Endothelial cell (in vitro differentiated cells): ENCODE results near the gene TMEM185A. TPM values are rescaled to one million over a fixed set of nuclear protein-coding genes. Genes with fewer than 3 reads are reported as not detected.

ENCODE experiments used
- DNase-seq: peaks from one replicate; pipeline ENCODE4 v3.0.0; 2021; ENCODE audit warnings: low spot score
- H3K27ac Mint-ChIP-seq: one replicate; pipeline ENCODE4 v1.8.0; 2021; ENCODE audit warnings: mixed read lengths, inconsistent platforms; ENCODE audit not compliant: unreplicated experiment
- H3K27me3 Mint-ChIP-seq: one replicate; pipeline ENCODE4 v1.8.0; 2021; ENCODE audit warnings: mild to moderate bottlenecking, moderate library complexity, mixed read lengths, inconsistent platforms; ENCODE audit not compliant: unreplicated experiment
- H3K36me3 Mint-ChIP-seq: one replicate; pipeline ENCODE4 v1.8.0; 2021; ENCODE audit warnings: mild to moderate bottlenecking, low read depth, mixed read lengths, inconsistent platforms; ENCODE audit not compliant: unreplicated experiment
- H3K4me1 Mint-ChIP-seq: one replicate; pipeline ENCODE4 v1.8.0; 2021; ENCODE audit warnings: mild to moderate bottlenecking, mixed read lengths, inconsistent platforms; ENCODE audit not compliant: unreplicated experiment
- H3K4me3 Mint-ChIP-seq: one replicate; pipeline ENCODE4 v1.8.0; 2021; ENCODE audit warnings: mild to moderate bottlenecking, mixed read lengths, inconsistent platforms; ENCODE audit not compliant: unreplicated experiment
- H3K9me3 Mint-ChIP-seq: one replicate; pipeline ENCODE4 v1.8.0; 2021; ENCODE audit warnings: mixed read lengths, inconsistent platforms; ENCODE audit not compliant: unreplicated experiment
- total RNA-seq: library from RNA; stranded (reverse); fragmentation: NEBNext Ultra II Directional; extraction: Animal tissue kit (Norgen Biotek cat#: 25700); gene quantifications from one replicate; pipeline ENCODE4 v1.2.1, GENCODE V29; 2021; ENCODE audit not compliant: unreplicated experiment
- TF ChIP-seq, protein P1 (sequence below): fragments of 200-600 bp; sonication (generic); IDR thresholded peaks from one replicate; pipeline ENCODE4 v1.5.0; 2021; ENCODE audit warnings: antibody characterized with exemption; ENCODE audit not compliant: unreplicated experiment

TMEM185A gene
- total RNA-seq, 1 donor from 2014 or later: 98.7 TPM

DNA sequence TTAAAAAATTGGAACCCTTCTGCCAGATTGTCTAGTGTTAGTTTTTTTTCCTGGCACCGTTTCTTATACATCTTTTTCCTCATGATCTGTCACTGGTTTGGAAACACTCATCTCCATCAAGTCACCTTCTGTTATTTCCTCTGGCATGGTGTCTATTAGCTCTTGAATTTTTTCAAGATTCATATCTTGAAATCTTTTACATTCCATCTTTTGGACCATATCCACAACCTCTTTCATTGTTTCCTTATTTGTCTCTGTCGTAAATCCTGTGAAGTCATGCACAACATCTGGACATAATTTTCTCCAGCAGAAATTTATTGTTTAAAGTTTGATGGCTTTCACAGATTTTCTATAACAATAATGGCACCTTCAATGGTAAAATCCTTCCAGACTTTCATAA is 10.2 kb upstream of the TMEM185A start:
- Mint-ChIP-seq H3K9me3 (no peaks in the 10 kb centered on the region), H3K4me1 (no peaks in the 10 kb centered on the region), H3K27ac (no peak overlapping the region), H3K27me3 (no peaks in the 10 kb centered on the region), H3K4me3 (no peak overlapping the region), H3K36me3 (no peaks in the 10 kb centered on the region)
- TF ChIP-seq, protein P1, sequence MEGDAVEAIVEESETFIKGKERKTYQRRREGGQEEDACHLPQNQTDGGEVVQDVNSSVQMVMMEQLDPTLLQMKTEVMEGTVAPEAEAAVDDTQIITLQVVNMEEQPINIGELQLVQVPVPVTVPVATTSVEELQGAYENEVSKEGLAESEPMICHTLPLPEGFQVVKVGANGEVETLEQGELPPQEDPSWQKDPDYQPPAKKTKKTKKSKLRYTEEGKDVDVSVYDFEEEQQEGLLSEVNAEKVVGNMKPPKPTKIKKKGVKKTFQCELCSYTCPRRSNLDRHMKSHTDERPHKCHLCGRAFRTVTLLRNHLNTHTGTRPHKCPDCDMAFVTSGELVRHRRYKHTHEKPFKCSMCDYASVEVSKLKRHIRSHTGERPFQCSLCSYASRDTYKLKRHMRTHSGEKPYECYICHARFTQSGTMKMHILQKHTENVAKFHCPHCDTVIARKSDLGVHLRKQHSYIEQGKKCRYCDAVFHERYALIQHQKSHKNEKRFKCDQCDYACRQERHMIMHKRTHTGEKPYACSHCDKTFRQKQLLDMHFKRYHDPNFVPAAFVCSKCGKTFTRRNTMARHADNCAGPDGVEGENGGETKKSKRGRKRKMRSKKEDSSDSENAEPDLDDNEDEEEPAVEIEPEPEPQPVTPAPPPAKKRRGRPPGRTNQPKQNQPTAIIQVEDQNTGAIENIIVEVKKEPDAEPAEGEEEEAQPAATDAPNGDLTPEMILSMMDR: no peak
- DNase-seq: no peak

DNA sequence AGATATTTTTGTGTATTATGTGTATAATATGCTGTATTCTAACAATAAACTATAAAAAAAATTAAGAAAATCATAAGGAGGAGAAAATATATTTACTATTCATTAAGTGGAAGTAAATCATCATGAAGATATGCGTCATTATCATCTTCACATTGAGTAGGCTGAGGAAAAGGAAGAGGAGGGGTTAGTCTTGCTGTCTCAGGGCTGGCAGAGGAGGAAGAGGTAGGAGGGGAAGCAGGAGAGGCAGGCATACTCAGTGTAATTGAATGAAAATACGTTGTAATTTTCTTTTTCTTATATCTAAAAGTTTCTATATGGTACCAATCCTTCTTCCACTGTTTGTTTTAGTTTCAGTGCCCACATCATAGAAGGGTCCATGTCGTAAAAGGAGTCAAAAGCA is 9.8 kb upstream of the TMEM185A start:
- TF ChIP-seq, protein P1: no peak
- Mint-ChIP-seq H3K9me3 (no peaks in the 10 kb centered on the region), H3K4me3 (no peak overlapping the region), H3K36me3 (no peaks in the 10 kb centered on the region), H3K27ac (no peak overlapping the region), H3K27me3 (peaks cover 1% of the 10 kb centered on the region), H3K4me1 (no peaks in the 10 kb centered on the region)
- DNase-seq: no peak

DNA sequence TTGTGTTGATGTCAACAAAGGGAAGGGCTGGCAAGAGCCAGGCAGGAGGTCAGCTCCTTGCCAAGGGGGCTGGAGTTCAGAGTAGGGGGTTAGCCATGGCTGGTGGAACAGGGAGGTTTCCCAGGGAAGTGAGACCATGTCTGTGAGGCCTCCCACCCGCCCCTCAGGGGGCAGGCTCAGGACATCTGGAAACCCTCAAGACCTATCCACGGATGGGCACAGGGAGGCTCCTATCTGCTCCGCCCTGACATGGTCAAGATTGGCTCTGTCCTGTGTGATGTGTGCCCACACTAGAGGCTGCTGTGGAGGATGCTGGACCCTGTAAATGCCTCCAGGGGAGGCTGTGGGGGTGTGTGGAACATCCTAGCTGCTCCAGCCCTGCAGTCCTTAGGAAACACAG is 8.0 kb upstream of the TMEM185A start:
- Mint-ChIP-seq H3K4me1 (peaks cover 12% of the 10 kb centered on the region), H3K27ac (no peak overlapping the region), H3K27me3 (peaks cover 2% of the 10 kb centered on the region), H3K4me3 (no peak overlapping the region), H3K36me3 (no peaks in the 10 kb centered on the region), H3K9me3 (no peaks in the 10 kb centered on the region)
- DNase-seq: no peak
- TF ChIP-seq, protein P1: no peak

DNA sequence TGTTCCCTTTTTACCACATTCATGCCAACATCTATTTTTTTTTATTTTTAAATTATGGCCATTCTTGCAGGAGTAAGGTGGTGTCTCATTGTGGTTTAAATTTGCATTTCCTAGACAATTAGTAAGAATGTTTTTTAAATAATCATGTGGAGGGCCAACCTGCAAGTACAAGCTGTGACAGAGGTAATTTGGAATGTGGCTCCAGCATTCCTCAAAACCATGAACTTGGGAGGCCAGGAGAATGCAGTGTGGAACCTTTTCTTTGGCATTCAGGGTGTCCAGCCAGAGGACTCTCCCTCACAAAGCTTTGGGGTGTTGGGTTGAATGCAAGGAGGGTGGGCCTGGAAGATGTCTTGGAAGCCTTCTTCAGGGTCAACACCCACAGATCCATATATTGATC is 7.3 kb upstream of the TMEM185A start:
- Mint-ChIP-seq H3K36me3 (no peaks in the 10 kb centered on the region), H3K27ac (no peak overlapping the region), H3K4me3 (no peak overlapping the region), H3K27me3 (peaks cover 2% of the 10 kb centered on the region), H3K4me1 (peaks cover 13% of the 10 kb centered on the region), H3K9me3 (no peaks in the 10 kb centered on the region)
- DNase-seq: no peak
- TF ChIP-seq, protein P1: no peak

DNA sequence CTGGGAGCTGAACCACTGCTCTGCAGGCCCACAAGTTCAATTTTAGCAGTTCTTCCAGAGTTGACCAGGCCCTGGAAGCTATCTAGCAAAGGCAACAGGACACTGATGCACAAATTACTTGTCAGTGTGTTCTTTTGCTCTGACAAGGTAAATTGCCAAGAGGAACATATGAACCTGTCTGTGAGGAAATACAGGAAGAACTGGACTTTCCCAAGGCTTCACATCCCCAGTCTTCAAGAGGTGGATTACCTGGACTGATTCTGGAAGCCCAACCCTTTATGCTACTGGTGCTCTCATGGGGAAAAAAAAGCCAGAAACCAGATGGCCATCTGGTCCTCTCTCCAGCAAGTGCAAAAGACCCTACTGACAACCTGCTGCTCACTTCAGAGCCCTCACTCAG is 1.9 kb upstream of the TMEM185A start:
- Mint-ChIP-seq H3K27ac (no peak overlapping the region), H3K9me3 (no peaks in the 10 kb centered on the region), H3K4me3 (no peak overlapping the region), H3K36me3 (peaks cover 11% of the 10 kb centered on the region), H3K27me3 (peaks cover 18% of the 10 kb centered on the region), H3K4me1 (peaks cover 33% of the 10 kb centered on the region)
- DNase-seq: no peak
- TF ChIP-seq, protein P1: no peak
